ENCODE data around the gene SCN5A.

SCN5A gene

GRCh38 chr3:38611866-38612265 is 37.6 kb downstream of the SCN5A start:
- TF ChIP-seq ZFP30 (CRISPR knock-in tag; IDR thresholded peaks at IDR 0.05) = no peak
- TF ChIP-seq TSHZ2 (CRISPR knock-in tag; IDR thresholded peaks at IDR 0.05) = no peak
- TF ChIP-seq TOX (CRISPR knock-in tag; IDR thresholded peaks at IDR 0.05; ENCODE audit: borderline replicate concordance) = no peak
- no peak for TF ChIP-seq ARNTL (CRISPR knock-in tag; IDR thresholded peaks at IDR 0.05; ENCODE audit: borderline replicate concordance, low read depth)
- TF ChIP-seq CSDC2 (CRISPR knock-in tag; IDR thresholded peaks at IDR 0.05) = no peak
- no peak for TF ChIP-seq POU6F1 (CRISPR knock-in tag; IDR thresholded peaks at IDR 0.05; ENCODE audit: borderline replicate concordance, low read depth)
- no peak for TF ChIP-seq BACH2 (CRISPR knock-in tag; IDR thresholded peaks at IDR 0.05; ENCODE audit: borderline replicate concordance)
- ATAC-seq = no peak

DNA sequence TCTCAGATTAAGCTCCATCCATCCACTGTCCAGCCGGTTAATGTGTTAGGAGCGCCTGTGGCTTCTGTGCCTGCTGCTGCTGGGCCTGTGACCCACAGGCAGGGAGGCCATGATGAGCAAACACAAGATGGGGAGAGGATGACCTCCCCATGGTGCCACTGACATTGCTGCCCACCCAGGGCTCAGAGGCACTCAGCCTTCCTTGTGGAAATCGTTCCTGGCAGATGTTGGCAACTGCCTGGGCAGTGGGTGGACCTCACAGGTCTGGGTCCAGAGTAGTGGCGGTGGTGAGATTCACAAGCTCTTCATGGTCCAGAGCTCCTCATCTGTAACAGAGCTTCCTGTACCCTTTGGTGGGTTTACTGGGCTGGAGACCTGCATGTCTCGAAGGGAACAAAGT is 38.6 kb downstream of the SCN5A start:
- TF ChIP-seq ZNF565 (CRISPR knock-in tag; conservative IDR thresholded peaks at IDR 0.05; ENCODE audit: low read depth) (no peak), CSDC2 (CRISPR knock-in tag; IDR thresholded peaks at IDR 0.05) (no peak), RARB (CRISPR knock-in tag; IDR thresholded peaks at IDR 0.05) (no peak), ESRRG (CRISPR knock-in tag; IDR thresholded peaks at IDR 0.05) (no peak), GLIS3 (CRISPR knock-in tag; IDR thresholded peaks at IDR 0.05) (no peak), ZFP30 (CRISPR knock-in tag; IDR thresholded peaks at IDR 0.05) (no peak), CREB5 (CRISPR knock-in tag; IDR thresholded peaks at IDR 0.05; ENCODE audit: low read depth) (no peak), OSR1 (CRISPR knock-in tag; IDR thresholded peaks at IDR 0.05) (no peak), TCF4 (CRISPR knock-in tag; IDR thresholded peaks at IDR 0.05; ENCODE audit: borderline replicate concordance) (no peak), ZC3H10 (CRISPR knock-in tag; IDR thresholded peaks at IDR 0.05) (no peak), POU6F1 (CRISPR knock-in tag; IDR thresholded peaks at IDR 0.05; ENCODE audit: borderline replicate concordance, low read depth) (no peak), TOX (CRISPR knock-in tag; IDR thresholded peaks at IDR 0.05; ENCODE audit: borderline replicate concordance) (no peak), PPARA (CRISPR knock-in tag; IDR thresholded peaks at IDR 0.05; ENCODE audit: borderline replicate concordance) (no peak), ZNF8 (CRISPR knock-in tag; IDR thresholded peaks at IDR 0.05) (no peak), ZNF70 (CRISPR knock-in tag; IDR thresholded peaks at IDR 0.05) (no peak), BACH2 (CRISPR knock-in tag; IDR thresholded peaks at IDR 0.05; ENCODE audit: borderline replicate concordance) (no peak), CSRNP3 (CRISPR knock-in tag; IDR thresholded peaks at IDR 0.05) (no peak), ZFP3 (CRISPR knock-in tag; IDR thresholded peaks at IDR 0.05) (no peak), SNAI2 (CRISPR knock-in tag; IDR thresholded peaks at IDR 0.05) (no peak)
- TF ChIP-seq, protein P1, sequence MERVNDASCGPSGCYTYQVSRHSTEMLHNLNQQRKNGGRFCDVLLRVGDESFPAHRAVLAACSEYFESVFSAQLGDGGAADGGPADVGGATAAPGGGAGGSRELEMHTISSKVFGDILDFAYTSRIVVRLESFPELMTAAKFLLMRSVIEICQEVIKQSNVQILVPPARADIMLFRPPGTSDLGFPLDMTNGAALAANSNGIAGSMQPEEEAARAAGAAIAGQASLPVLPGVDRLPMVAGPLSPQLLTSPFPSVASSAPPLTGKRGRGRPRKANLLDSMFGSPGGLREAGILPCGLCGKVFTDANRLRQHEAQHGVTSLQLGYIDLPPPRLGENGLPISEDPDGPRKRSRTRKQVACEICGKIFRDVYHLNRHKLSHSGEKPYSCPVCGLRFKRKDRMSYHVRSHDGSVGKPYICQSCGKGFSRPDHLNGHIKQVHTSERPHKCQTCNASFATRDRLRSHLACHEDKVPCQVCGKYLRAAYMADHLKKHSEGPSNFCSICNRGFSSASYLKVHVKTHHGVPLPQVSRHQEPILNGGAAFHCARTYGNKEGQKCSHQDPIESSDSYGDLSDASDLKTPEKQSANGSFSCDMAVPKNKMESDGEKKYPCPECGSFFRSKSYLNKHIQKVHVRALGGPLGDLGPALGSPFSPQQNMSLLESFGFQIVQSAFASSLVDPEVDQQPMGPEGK (CRISPR knock-in tag; IDR thresholded peaks at IDR 0.05; ENCODE audit: borderline replicate concordance) = no peak
- ATAC-seq = no peak

All from SK-N-SH treated with all-trans-retinoic acid at 6 μM for 48 hours (cell line).